Right kidney (tissue), 1 donor: ENCODE data around the gene TNFRSF9.

Experiments
- DNase-seq: peaks from one replicate; pipeline ENCODE4 v3.0.0-alpha.2; 2016

TNFRSF9 gene

GRCh38 chr1:7916501-7916830 lies 24.2 kb downstream of the TNFRSF9 start:
- no peak for DNase-seq

GRCh38 chr1:7915826-7916500 lies 24.7 kb downstream of the TNFRSF9 start:
- DNase-seq: no peak

GRCh38 chr1:7912743-7913557 lies 27.7 kb downstream of the TNFRSF9 start:
- no peak for DNase-seq

GRCh38 chr1:7912145-7912544 lies 28.5 kb downstream of the TNFRSF9 start:
- no peak for DNase-seq

GRCh38 chr1:7905262-7905661 lies 35.4 kb downstream of the TNFRSF9 start:
- DNase-seq: no peak

GRCh38 chr1:7902478-7903085 lies 38.1 kb downstream of the TNFRSF9 start:
- DNase-seq: peak; percentile 62

- no peak for DNase-seq
Measured at GRCh38 chr1:7899741-7900140, 40.9 kb downstream of the TNFRSF9 start.

GRCh38 chr1:7898962-7899361 lies 41.7 kb downstream of the TNFRSF9 start:
- DNase-seq: no peak

GRCh38 chr1:7896994-7897393 lies 43.6 kb downstream of the TNFRSF9 start:
- no peak for DNase-seq

- DNase-seq: no peak
Measured at GRCh38 chr1:7893529-7894180, 47.0 kb downstream of the TNFRSF9 start.

- no peak for DNase-seq
Measured at GRCh38 chr1:7891804-7892203, 48.8 kb downstream of the TNFRSF9 start.

GRCh38 chr1:7890853-7891252 lies 49.8 kb downstream of the TNFRSF9 start:
- DNase-seq: no peak

GRCh38 chr1:7888248-7889081 lies 52.2 kb downstream of the TNFRSF9 start:
- no peak for DNase-seq

GRCh38 chr1:7886405-7886745 lies 54.3 kb downstream of the TNFRSF9 start:
- DNase-seq: no peak

- no peak for DNase-seq
Measured at GRCh38 chr1:7885513-7886404, 54.9 kb downstream of the TNFRSF9 start.

GRCh38 chr1:7884757-7885156 lies 55.9 kb downstream of the TNFRSF9 start:
- DNase-seq: no peak

- DNase-seq: no peak
Measured at GRCh38 chr1:7879228-7879627, 61.4 kb downstream of the TNFRSF9 start.

- no peak for DNase-seq
Measured at GRCh38 chr1:7878027-7878426, 62.6 kb downstream of the TNFRSF9 start.

GRCh38 chr1:7873801-7874795 lies 66.5 kb downstream of the TNFRSF9 start:
- no peak for DNase-seq

GRCh38 chr1:7871136-7871535 lies 69.5 kb downstream of the TNFRSF9 start:
- DNase-seq: no peak
